PC-3 (cell line): Measurements from ENCODE around the gene PBX4.

Source experiments
- EZH2 ChIP-seq: fragments of 300-600 bp; sonication (generic); IDR thresholded peaks from one replicate; pipeline ENCODE4 v1.6.1; 2017; ENCODE audit warnings: antibody characterized with exemption, mild to moderate bottlenecking, low read length; ENCODE audit not compliant: unreplicated experiment
- EZH2phosphoT487 ChIP-seq: fragments of 300-600 bp; sonication (generic); IDR thresholded peaks from 2 replicates; pipeline ENCODE4 v1.6.1; 2018; ENCODE audit warnings: mild to moderate bottlenecking, antibody characterized with exemption, low read length, borderline replicate concordance
- TF ChIP-seq, protein P1 (sequence below): fragments of 300-600 bp; sonication (generic); conservative IDR thresholded peaks from 2 replicates; pipeline ENCODE4 v1.5.1; 2017; ENCODE audit warnings: antibody characterized with exemption, low read depth, mild to moderate bottlenecking, low read length

DNA sequence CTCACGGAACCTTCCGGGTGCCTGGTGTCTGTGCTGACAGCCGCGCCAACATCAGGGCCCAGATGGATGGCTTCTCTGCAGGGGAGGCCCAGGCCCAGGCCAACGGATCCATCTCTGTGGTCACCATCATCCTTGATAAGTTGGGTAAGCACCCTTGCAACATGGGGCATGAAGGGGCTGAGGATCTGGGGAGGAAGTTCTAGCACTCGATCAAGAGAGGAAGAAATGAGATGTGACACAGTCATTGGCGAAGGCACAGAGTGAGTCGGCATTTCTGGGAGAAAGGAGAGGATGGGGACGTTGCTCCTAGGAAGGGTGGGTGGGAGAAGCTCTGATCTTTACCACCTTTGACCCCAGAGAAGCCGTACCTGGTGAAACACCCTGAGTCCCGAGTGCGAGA lies 76.0 kb downstream of the PBX4 start:
- TF ChIP-seq, protein P1, sequence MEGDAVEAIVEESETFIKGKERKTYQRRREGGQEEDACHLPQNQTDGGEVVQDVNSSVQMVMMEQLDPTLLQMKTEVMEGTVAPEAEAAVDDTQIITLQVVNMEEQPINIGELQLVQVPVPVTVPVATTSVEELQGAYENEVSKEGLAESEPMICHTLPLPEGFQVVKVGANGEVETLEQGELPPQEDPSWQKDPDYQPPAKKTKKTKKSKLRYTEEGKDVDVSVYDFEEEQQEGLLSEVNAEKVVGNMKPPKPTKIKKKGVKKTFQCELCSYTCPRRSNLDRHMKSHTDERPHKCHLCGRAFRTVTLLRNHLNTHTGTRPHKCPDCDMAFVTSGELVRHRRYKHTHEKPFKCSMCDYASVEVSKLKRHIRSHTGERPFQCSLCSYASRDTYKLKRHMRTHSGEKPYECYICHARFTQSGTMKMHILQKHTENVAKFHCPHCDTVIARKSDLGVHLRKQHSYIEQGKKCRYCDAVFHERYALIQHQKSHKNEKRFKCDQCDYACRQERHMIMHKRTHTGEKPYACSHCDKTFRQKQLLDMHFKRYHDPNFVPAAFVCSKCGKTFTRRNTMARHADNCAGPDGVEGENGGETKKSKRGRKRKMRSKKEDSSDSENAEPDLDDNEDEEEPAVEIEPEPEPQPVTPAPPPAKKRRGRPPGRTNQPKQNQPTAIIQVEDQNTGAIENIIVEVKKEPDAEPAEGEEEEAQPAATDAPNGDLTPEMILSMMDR = no peak
- TF ChIP-seq EZH2phosphoT487 (no peak), EZH2 (no peak)
